A673 (cell line): ENCODE data around the gene OR4K17. TPM values are rescaled to one million over a fixed set of nuclear protein-coding genes. Genes with fewer than 3 reads are reported as not detected.

ENCODE experiments used
- BruUV-seq: library from RNA; stranded (reverse); fragments of 400-500 nt; replicated peaks from 2 replicates; lab custom pipeline; 2021; lab: Mats Ljungman, UMichigan
- CTCF ChIA-PET: fragments of 300-600 bp; sonication (Branson Sonifier 250); formaldehyde crosslinking; loops from one replicate; lab custom pipeline; 2022; ENCODE audit warnings: antibody characterized with exemption; lab: Charles Lee
- POLR2A ChIA-PET: fragments of 300-600 bp; sonication (Branson Sonifier 250); formaldehyde crosslinking; loops from one replicate; lab custom pipeline; 2022; ENCODE audit warnings: antibody characterized with exemption; ENCODE audit not compliant: low non-redundant PET; lab: Charles Lee
- DNase-seq: peaks from one replicate; pipeline ENCODE4 v3.0.0-alpha.2; 2015; ENCODE audit warnings: low spot score
- H3K27ac ChIP-seq: fragments of 200-600 bp; sonication (generic); 2 replicates; pipeline ENCODE4 v1.5.1; 2016; ENCODE audit warnings: mixed run types, low read depth, mild to moderate bottlenecking, mixed read lengths, antibody characterized with exemption, low read length; ENCODE audit not compliant: poor library complexity, severe bottlenecking
- H3K27me3 ChIP-seq: fragments of 200-600 bp; sonication (generic); replicated peaks from 2 replicates; pipeline ENCODE4 v1.6.1; 2017; ENCODE audit warnings: mixed run types, low read depth, mild to moderate bottlenecking, mixed read lengths, antibody characterized with exemption, low read length; ENCODE audit not compliant: insufficient read depth, poor library complexity
- H3K36me3 ChIP-seq: fragments of 200-600 bp; sonication (generic); 2 replicates; pipeline ENCODE4 v1.6.1; 2016; ENCODE audit warnings: mixed run types, mild to moderate bottlenecking, mixed read lengths, antibody characterized with exemption, low read length; ENCODE audit not compliant: insufficient read depth, poor library complexity, severe bottlenecking
- H3K4me1 ChIP-seq: fragments of 200-600 bp; sonication (generic); 2 replicates; pipeline ENCODE4 v1.6.1; 2017; ENCODE audit warnings: mixed run types, mild to moderate bottlenecking, mixed read lengths, antibody characterized with exemption, low read length; ENCODE audit not compliant: insufficient read depth, poor library complexity, severe bottlenecking
- H3K4me3 ChIP-seq: fragments of 200-600 bp; sonication (generic); 2 replicates; pipeline ENCODE4 v1.5.1; 2016; ENCODE audit warnings: low read depth, mixed run types, mild to moderate bottlenecking, mixed read lengths, low read length; ENCODE audit not compliant: poor library complexity, severe bottlenecking
- H3K9me3 ChIP-seq: fragments of 200-600 bp; sonication (generic); 2 replicates; pipeline ENCODE4 v1.6.1; 2016; ENCODE audit warnings: mixed run types, low read depth, mild to moderate bottlenecking, mixed read lengths, antibody characterized with exemption, low read length; ENCODE audit not compliant: poor library complexity, severe bottlenecking
- CTCF ChIP-seq: fragments of 300-800, 200-600 bp; sonication (generic); conservative IDR thresholded peaks from 2 replicates; pipeline ENCODE4 v1.5.1; 2017; ENCODE audit warnings: low read depth, mild to moderate bottlenecking, antibody characterized with exemption, low read length, moderate library complexity, mixed read lengths
- EZH2 ChIP-seq: fragments of 200-600 bp; sonication (generic); IDR thresholded peaks from 2 replicates; pipeline ENCODE4 v1.6.1; 2017; ENCODE audit warnings: borderline replicate concordance, low read depth, mild to moderate bottlenecking, mixed read lengths, antibody characterized with exemption, low read length; ENCODE audit not compliant: poor library complexity, severe bottlenecking
- intact Hi-C: fragments of 100-400 bp; cut with micrococcal nuclease; formaldehyde crosslinking; loops from one replicate; pipeline ENCODE4 v1.10.0; 2022; ENCODE audit not compliant: unreplicated experiment
- total RNA-seq: library from RNA; stranded (reverse); gene quantifications from 2 replicates; pipeline ENCODE4 v1.2.3, GENCODE V29; 2021

OR4K17 gene
- total RNA-seq, 1 experiment from 2014 or later = not detected

GRCh38 chr14:20112321-20112720, 1.8 kb downstream of the OR4K17 start:
- H3K9me3 ChIP-seq = no peaks in the 10 kb centered on the region
- TF ChIP-seq CTCF = no peak
- TF ChIP-seq EZH2 = no peak
- no TSS peak for BruUV-seq
- no peak overlapping the region for H3K27ac ChIP-seq
- H3K27me3 ChIP-seq = no peaks in the 10 kb centered on the region
- ChIA-PET POLR2A (no interaction called here), CTCF (no interaction called here)
- intact Hi-C loops = no loop called here
- no peak for DNase-seq
- H3K4me1 ChIP-seq = no peaks in the 10 kb centered on the region
- H3K36me3 ChIP-seq = no peaks in the 10 kb centered on the region
- H3K4me3 ChIP-seq = no peak overlapping the region

DNA sequence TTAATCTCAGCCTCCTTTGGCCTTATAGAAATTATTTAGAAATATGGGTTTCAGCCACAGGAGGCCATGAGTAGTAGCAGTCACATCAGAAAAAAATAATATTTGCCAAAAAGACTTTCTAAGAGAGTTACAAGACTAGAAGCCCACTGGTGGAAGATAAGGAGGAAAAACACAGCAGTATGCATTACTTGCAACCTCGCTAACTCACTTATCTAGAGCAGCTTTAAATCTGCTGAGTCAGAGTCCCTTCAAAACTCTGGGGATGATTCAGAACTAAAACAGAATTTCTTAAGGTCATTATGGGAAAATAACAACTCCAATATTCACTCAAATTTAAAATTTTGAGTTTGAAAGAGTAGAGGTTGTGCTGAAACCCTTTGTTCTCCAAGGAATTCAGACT, 6.2 kb downstream of the OR4K17 start:
- ChIA-PET CTCF (no interaction called here), POLR2A (no interaction called here)
- Histone ChIP-seq H3K4me1 (no peaks in the 10 kb centered on the region), H3K9me3 (peaks cover 16% of the 10 kb centered on the region), H3K27ac (no peak overlapping the region), H3K27me3 (no peaks in the 10 kb centered on the region), H3K4me3 (no peak overlapping the region), H3K36me3 (no peaks in the 10 kb centered on the region)
- TF ChIP-seq EZH2 = no peak
- TF ChIP-seq CTCF = no peak
- intact Hi-C loops = no loop called here
- no peak for DNase-seq
- BruUV-seq = no TSS peak

DNA sequence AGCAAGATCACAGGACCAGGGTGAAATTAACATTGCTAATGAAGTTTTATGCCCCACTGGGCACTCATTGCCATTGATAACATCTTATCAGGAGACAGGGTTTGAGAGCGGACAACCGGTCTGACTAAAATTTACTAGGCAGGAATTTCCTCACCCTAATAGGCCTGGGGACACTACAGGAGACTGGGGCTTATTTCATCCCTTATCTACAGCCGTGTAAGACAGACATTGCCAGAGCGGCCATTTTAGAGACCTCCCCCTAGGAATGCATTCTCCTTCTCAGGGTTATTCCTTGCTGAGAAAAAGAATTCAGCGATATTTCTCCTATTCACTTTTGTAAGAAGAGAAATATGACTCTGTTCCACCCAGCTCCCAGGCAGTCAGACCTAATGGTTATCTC, 8.3 kb downstream of the OR4K17 start:
- intact Hi-C loops = no loop called here
- no peak for DNase-seq
- no TSS peak for BruUV-seq
- Histone ChIP-seq H3K4me1 (no peaks in the 10 kb centered on the region), H3K36me3 (no peaks in the 10 kb centered on the region), H3K4me3 (no peak overlapping the region), H3K27me3 (no peaks in the 10 kb centered on the region), H3K27ac (no peak overlapping the region), H3K9me3 (peaks cover 19% of the 10 kb centered on the region)
- no peak for TF ChIP-seq CTCF
- no peak for TF ChIP-seq EZH2
- ChIA-PET POLR2A (no interaction called here), CTCF (no interaction called here)
